Neural cell (in vitro differentiated cells): Measurements from ENCODE around the gene PRRC2B. TPM values are rescaled to one million over a fixed set of nuclear protein-coding genes. Genes with fewer than 3 reads are reported as not detected.

Experiments used
- H2AFZ ChIP-seq: fragments of 200-600, 300-800 bp; sonication (generic), shearing (Covaris generic); 2 replicates; pipeline ENCODE4 v1.6.0; 2014; ENCODE audit warnings: low read depth, mild to moderate bottlenecking, antibody characterized with exemption, low read length, moderate library complexity
- H3F3A ChIP-seq: fragments of 200-600 bp; shearing (Covaris generic); 2 replicates; pipeline ENCODE4 v1.6.1; 2016; ENCODE audit warnings: mild to moderate bottlenecking, moderate library complexity, mixed read lengths, antibody characterized with exemption, low read length; ENCODE audit not compliant: insufficient read depth, poor library complexity, severe bottlenecking
- H3K27ac ChIP-seq: fragments of 200-600, 300-800 bp; sonication (generic), shearing (Covaris generic); 2 replicates; pipeline ENCODE4 v1.5.1; 2014; ENCODE audit warnings: mild to moderate bottlenecking, low read length, moderate library complexity
- H3K27me3 ChIP-seq: fragments of 300-800, 200-600 bp; sonication (generic), shearing (Covaris generic); 2 replicates; pipeline ENCODE4 v1.6.0; 2014; ENCODE audit warnings: mild to moderate bottlenecking, low read depth, low read length, moderate library complexity; ENCODE audit not compliant: insufficient read depth
- H3K36me3 ChIP-seq: fragments of 300-800, 200-600 bp; sonication (generic), shearing (Covaris generic); 2 replicates; pipeline ENCODE4 v1.5.1; 2014; ENCODE audit warnings: mild to moderate bottlenecking, antibody characterized with exemption, low read length, moderate library complexity; ENCODE audit not compliant: insufficient read depth
- H3K4me2 ChIP-seq: fragments of 300-800, 200-600 bp; sonication (generic), shearing (Covaris generic); 2 replicates; pipeline ENCODE4 v1.6.0; 2014; ENCODE audit warnings: mild to moderate bottlenecking, low read length
- H3K4me3 ChIP-seq: fragments of 300-800, 200-600 bp; sonication (generic), shearing (Covaris generic); 2 replicates; pipeline ENCODE4 v1.5.1; 2014; ENCODE audit warnings: mild to moderate bottlenecking, low read length, moderate library complexity
- H3K79me2 ChIP-seq: fragments of 200-600 bp; shearing (Covaris generic); replicated peaks from 2 replicates; pipeline ENCODE4 v1.6.0; 2014; ENCODE audit warnings: mild to moderate bottlenecking, low read length, moderate library complexity; ENCODE audit not compliant: insufficient read depth
- H3K9ac ChIP-seq: fragments of 300-800, 200-600 bp; sonication (generic), shearing (Covaris generic); 2 replicates; pipeline ENCODE4 v1.6.1; 2016; ENCODE audit warnings: mild to moderate bottlenecking, low read length, mixed read lengths
- H3K9me2 ChIP-seq: fragments of 200-600 bp; shearing (Covaris generic); 2 replicates; pipeline ENCODE4 v1.6.1; 2016; ENCODE audit warnings: mild to moderate bottlenecking, low read length, mixed read lengths; ENCODE audit not compliant: insufficient read depth
- H3K9me3 ChIP-seq: fragments of 200-600, 300-800 bp; sonication (generic), shearing (Covaris generic); 2 replicates; pipeline ENCODE4 v1.6.1; 2016; ENCODE audit warnings: mild to moderate bottlenecking, mixed run types, low read length, moderate library complexity, mixed read lengths
- H4K20me1 ChIP-seq: fragments of 200-600 bp; shearing (Covaris generic); 2 replicates; pipeline ENCODE4 v1.6.1; 2016; ENCODE audit warnings: mild to moderate bottlenecking, mixed run types; ENCODE audit not compliant: insufficient read depth
- EP300 ChIP-seq: fragments of 450-650 bp; conservative IDR thresholded peaks from 2 replicates; pipeline ENCODE4 v1.6.1; 2014; ENCODE audit warnings: antibody characterized with exemption, mild to moderate bottlenecking, moderate library complexity; ENCODE audit not compliant: poor library complexity, severe bottlenecking
- EZH2 ChIP-seq: fragments of 200-600, 300-800 bp; shearing (Covaris generic), sonication (generic); IDR thresholded peaks from 2 replicates; pipeline ENCODE4 v1.6.1; 2014; ENCODE audit warnings: antibody characterized with exemption, low read length, borderline replicate concordance, mild to moderate bottlenecking; ENCODE audit not compliant: insufficient read depth, poor library complexity, severe bottlenecking
- MXI1 ChIP-seq: fragments of 450-650 bp; conservative IDR thresholded peaks from 2 replicates; pipeline ENCODE4 v1.6.1; 2014; ENCODE audit warnings: antibody characterized with exemption, mild to moderate bottlenecking; ENCODE audit not compliant: poor library complexity, severe bottlenecking
- POLR2AphosphoS5 ChIP-seq: IDR thresholded peaks from 2 replicates; pipeline ENCODE4 v1.6.1; 2012
- RAD21 ChIP-seq: fragments of 450-650 bp; conservative IDR thresholded peaks from 2 replicates; pipeline ENCODE4 v1.6.1; 2014; ENCODE audit warnings: antibody characterized with exemption, mild to moderate bottlenecking, moderate library complexity
- SMC3 ChIP-seq: fragments of 450-650 bp; conservative IDR thresholded peaks from 2 replicates; pipeline ENCODE4 v1.6.1; 2014; ENCODE audit warnings: antibody characterized with exemption, mild to moderate bottlenecking, moderate library complexity; ENCODE audit not compliant: poor library complexity
- TAF1 ChIP-seq: IDR thresholded peaks from 2 replicates; pipeline ENCODE4 v1.6.1; 2012; ENCODE audit warnings: low read depth
- polyA plus RNA-seq: library from polyadenylated mRNA; depleted of rRNA; stranded (reverse); fragments of >200 nt; gene quantifications from 2 replicates; pipeline ENCODE4 v1.2.3, GENCODE V29; 2014
- TF ChIP-seq, protein P1 (sequence below): IDR thresholded peaks from 2 replicates; pipeline ENCODE4 v1.6.1; 2012; ENCODE audit warnings: borderline replicate concordance
- TF ChIP-seq, protein P2 (sequence below): fragments of 450-650 bp; IDR thresholded peaks from 2 replicates; pipeline ENCODE4 v1.5.1; 2014; ENCODE audit warnings: antibody characterized with exemption, mild to moderate bottlenecking, moderate library complexity; ENCODE audit not compliant: poor library complexity, severe bottlenecking

PRRC2B gene
- polyA plus RNA-seq, 1 donor from 2014 or later = 89.5 TPM

DNA sequence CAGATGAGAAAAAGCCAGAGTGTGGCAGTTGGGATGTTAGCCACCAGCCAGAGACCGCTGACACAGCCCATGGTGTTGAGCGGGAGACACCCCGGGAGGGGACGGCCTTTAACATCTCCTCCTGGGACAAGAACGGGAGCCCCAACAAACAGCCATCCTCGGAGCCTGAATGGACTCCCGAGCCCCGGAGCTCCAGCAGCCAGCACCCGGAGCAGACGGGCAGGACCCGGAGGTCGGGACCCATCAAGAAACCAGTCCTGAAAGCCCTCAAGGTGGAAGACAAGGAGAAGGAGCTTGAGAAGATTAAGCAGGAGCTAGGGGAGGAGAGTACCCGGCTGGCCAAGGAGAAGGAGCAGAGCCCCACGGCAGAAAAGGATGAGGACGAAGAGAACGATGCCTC is 80.8 kb downstream of the PRRC2B start:
- Histone ChIP-seq H3K27ac (no peak overlapping the region), H2AFZ (no peak overlapping the region), H3K9me3 (no peaks in the 10 kb centered on the region), H3K4me2 (no peak overlapping the region), H4K20me1 (peaks cover 9% of the 10 kb centered on the region), H3K27me3 (no peaks in the 10 kb centered on the region), H3K4me3 (no peak overlapping the region), H3K9ac (no peak overlapping the region), H3K9me2 (no peaks in the 10 kb centered on the region), H3K79me2 (peaks cover 15% of the 10 kb centered on the region), H3K36me3 (peaks cover 12% of the 10 kb centered on the region), H3F3A (no peaks in the 10 kb centered on the region)
- TF ChIP-seq RAD21 (no peak), EZH2 (no peak), SMC3 (no peak), POLR2AphosphoS5 (no peak), EP300 (no peak), MXI1 (no peak), TAF1 (no peak)
- TF ChIP-seq, protein P1, sequence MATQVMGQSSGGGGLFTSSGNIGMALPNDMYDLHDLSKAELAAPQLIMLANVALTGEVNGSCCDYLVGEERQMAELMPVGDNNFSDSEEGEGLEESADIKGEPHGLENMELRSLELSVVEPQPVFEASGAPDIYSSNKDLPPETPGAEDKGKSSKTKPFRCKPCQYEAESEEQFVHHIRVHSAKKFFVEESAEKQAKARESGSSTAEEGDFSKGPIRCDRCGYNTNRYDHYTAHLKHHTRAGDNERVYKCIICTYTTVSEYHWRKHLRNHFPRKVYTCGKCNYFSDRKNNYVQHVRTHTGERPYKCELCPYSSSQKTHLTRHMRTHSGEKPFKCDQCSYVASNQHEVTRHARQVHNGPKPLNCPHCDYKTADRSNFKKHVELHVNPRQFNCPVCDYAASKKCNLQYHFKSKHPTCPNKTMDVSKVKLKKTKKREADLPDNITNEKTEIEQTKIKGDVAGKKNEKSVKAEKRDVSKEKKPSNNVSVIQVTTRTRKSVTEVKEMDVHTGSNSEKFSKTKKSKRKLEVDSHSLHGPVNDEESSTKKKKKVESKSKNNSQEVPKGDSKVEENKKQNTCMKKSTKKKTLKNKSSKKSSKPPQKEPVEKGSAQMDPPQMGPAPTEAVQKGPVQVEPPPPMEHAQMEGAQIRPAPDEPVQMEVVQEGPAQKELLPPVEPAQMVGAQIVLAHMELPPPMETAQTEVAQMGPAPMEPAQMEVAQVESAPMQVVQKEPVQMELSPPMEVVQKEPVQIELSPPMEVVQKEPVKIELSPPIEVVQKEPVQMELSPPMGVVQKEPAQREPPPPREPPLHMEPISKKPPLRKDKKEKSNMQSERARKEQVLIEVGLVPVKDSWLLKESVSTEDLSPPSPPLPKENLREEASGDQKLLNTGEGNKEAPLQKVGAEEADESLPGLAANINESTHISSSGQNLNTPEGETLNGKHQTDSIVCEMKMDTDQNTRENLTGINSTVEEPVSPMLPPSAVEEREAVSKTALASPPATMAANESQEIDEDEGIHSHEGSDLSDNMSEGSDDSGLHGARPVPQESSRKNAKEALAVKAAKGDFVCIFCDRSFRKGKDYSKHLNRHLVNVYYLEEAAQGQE = no peak
- TF ChIP-seq, protein P2, sequence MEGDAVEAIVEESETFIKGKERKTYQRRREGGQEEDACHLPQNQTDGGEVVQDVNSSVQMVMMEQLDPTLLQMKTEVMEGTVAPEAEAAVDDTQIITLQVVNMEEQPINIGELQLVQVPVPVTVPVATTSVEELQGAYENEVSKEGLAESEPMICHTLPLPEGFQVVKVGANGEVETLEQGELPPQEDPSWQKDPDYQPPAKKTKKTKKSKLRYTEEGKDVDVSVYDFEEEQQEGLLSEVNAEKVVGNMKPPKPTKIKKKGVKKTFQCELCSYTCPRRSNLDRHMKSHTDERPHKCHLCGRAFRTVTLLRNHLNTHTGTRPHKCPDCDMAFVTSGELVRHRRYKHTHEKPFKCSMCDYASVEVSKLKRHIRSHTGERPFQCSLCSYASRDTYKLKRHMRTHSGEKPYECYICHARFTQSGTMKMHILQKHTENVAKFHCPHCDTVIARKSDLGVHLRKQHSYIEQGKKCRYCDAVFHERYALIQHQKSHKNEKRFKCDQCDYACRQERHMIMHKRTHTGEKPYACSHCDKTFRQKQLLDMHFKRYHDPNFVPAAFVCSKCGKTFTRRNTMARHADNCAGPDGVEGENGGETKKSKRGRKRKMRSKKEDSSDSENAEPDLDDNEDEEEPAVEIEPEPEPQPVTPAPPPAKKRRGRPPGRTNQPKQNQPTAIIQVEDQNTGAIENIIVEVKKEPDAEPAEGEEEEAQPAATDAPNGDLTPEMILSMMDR = no peak

DNA sequence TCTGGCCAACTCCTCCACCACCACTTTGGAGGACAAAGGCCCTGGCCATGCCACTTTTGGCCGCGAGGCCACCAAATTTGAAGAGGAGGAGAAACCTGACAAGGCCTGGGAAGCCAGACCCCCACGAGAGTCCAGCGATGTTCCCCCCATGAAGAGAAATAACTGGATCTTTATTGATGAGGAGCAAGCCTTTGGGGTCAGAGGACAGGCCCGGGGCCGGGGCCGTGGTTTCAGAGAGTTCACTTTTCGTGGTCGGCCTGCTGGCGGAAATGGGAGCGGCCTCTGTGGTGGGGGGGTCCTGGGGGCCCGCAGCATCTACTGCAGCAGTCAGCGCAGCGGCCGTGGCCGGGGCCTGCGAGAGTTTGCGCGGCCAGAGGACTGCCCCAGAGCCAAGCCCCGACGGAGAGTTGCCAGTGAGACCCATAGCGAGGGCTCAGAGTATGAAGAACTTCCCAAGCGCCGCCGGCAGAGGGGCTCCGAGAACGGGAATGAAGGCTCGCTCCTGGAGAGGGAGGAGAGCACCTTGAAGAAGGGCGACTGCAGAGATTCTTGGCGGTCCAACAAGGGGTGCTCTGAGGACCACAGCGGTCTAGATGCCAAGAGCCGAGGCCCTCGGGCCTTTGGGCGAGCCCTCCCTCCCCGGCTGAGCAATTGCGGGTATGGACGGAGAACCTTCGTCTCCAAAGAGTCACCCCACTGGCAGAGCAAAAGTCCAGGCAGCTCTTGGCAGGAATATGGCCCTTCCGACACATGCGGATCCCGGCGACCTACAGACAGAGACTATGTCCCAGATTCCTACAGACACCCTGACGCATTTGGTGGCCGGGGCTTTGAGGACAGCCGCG is 81.4 kb downstream of the PRRC2B start:
- H3K27ac ChIP-seq = no peak overlapping the region
- peaks cover 9% of the 10 kb centered on the region for H4K20me1 ChIP-seq
- peaks cover 18% of the 10 kb centered on the region for H3K79me2 ChIP-seq

More for the DNA sequence above, 81.4 kb downstream of the PRRC2B start:
- Histone ChIP-seq H3K36me3 (peaks cover 9% of the 10 kb centered on the region), H3K4me2 (no peak overlapping the region), H2AFZ (no peak overlapping the region), H3K9me3 (no peaks in the 10 kb centered on the region), H3K4me3 (no peak overlapping the region), H3K27me3 (no peaks in the 10 kb centered on the region), H3K9ac (no peak overlapping the region), H3F3A (no peaks in the 10 kb centered on the region), H3K9me2 (no peaks in the 10 kb centered on the region)
- TF ChIP-seq POLR2AphosphoS5 = no peak
- TF ChIP-seq MXI1 = no peak
- TF ChIP-seq EZH2 = no peak
- TF ChIP-seq, protein P1 = no peak
- TF ChIP-seq, protein P2 = no peak
- TF ChIP-seq RAD21 = no peak
- TF ChIP-seq EP300 = no peak
- TF ChIP-seq TAF1 = no peak
- TF ChIP-seq SMC3 = no peak
